SK-N-SH treated with all-trans-retinoic acid at 6 μM for 48 hours (cell line): Measurements from ENCODE around the gene MS4A3.

Experiments
- ARNTL ChIP-seq: fragments of 450-650 bp; formaldehyde crosslinking; IDR thresholded peaks from 2 replicates; pipeline ENCODE4 v1.5.0; 2020; ENCODE audit warnings: low read depth, mild to moderate bottlenecking, moderate library complexity, borderline replicate concordance
- ESRRG ChIP-seq: fragments of 250-450 bp; sonication (Bioruptor Pico); IDR thresholded peaks from 2 replicates; pipeline ENCODE4 v1.6.1; 2021; ENCODE audit warnings: mild to moderate bottlenecking
- OSR1 ChIP-seq: fragments of 250-450 bp; sonication (Bioruptor Pico); IDR thresholded peaks from 2 replicates; pipeline ENCODE4 v1.8.0; 2022; ENCODE audit warnings: moderate library complexity, mild to moderate bottlenecking, inconsistent platforms
- PPARA ChIP-seq: fragments of 250-450 bp; sonication (Bioruptor Pico); IDR thresholded peaks from 2 replicates; pipeline ENCODE4 v1.5.0; 2020; ENCODE audit warnings: mild to moderate bottlenecking, borderline replicate concordance
- RARB ChIP-seq: fragments of 250-450 bp; sonication (Bioruptor Pico); IDR thresholded peaks from 2 replicates; pipeline ENCODE4 v1.8.0; 2021; ENCODE audit warnings: mild to moderate bottlenecking, moderate library complexity
- SNAI2 ChIP-seq: fragments of 250-450 bp; sonication (Bioruptor Pico); IDR thresholded peaks from 2 replicates; pipeline ENCODE4 v1.5.0; 2020; ENCODE audit warnings: mild to moderate bottlenecking, moderate library complexity
- TCF4 ChIP-seq: fragments of 250-450 bp; sonication (Bioruptor Pico); IDR thresholded peaks from 2 replicates; pipeline ENCODE4 v1.8.0; 2021; ENCODE audit warnings: mild to moderate bottlenecking, moderate library complexity, borderline replicate concordance
- TOX ChIP-seq: fragments of 250-450 bp; sonication (Bioruptor Pico); IDR thresholded peaks from 2 replicates; pipeline ENCODE4 v1.8.0; 2021; ENCODE audit warnings: mild to moderate bottlenecking, moderate library complexity, borderline replicate concordance
- ZFP3 ChIP-seq: fragments of 250-450 bp; sonication (Bioruptor Pico); IDR thresholded peaks from 2 replicates; pipeline ENCODE4 v1.5.0; 2020; ENCODE audit warnings: mild to moderate bottlenecking, moderate library complexity
- ZFP30 ChIP-seq: fragments of 450-650 bp; formaldehyde crosslinking; IDR thresholded peaks from 2 replicates; pipeline ENCODE4 v1.5.0; 2022; ENCODE audit warnings: mild to moderate bottlenecking, moderate library complexity
- ZNF565 ChIP-seq: fragments of 450-650 bp; formaldehyde crosslinking; conservative IDR thresholded peaks from 2 replicates; pipeline ENCODE4 v1.5.0; 2020; ENCODE audit warnings: low read depth, mild to moderate bottlenecking, moderate library complexity
- TF ChIP-seq, protein P1 (sequence below): fragments of 250-450 bp; sonication (Bioruptor Pico); IDR thresholded peaks from 2 replicates; pipeline ENCODE4 v1.8.0; 2020; ENCODE audit warnings: mild to moderate bottlenecking, moderate library complexity, borderline replicate concordance
- TF ChIP-seq, protein P2 (sequence below): fragments of 250-450 bp; sonication (Bioruptor Pico); IDR thresholded peaks from 2 replicates; pipeline ENCODE4 v1.5.1; 2020; ENCODE audit warnings: low read depth, mild to moderate bottlenecking, moderate library complexity

DNA sequence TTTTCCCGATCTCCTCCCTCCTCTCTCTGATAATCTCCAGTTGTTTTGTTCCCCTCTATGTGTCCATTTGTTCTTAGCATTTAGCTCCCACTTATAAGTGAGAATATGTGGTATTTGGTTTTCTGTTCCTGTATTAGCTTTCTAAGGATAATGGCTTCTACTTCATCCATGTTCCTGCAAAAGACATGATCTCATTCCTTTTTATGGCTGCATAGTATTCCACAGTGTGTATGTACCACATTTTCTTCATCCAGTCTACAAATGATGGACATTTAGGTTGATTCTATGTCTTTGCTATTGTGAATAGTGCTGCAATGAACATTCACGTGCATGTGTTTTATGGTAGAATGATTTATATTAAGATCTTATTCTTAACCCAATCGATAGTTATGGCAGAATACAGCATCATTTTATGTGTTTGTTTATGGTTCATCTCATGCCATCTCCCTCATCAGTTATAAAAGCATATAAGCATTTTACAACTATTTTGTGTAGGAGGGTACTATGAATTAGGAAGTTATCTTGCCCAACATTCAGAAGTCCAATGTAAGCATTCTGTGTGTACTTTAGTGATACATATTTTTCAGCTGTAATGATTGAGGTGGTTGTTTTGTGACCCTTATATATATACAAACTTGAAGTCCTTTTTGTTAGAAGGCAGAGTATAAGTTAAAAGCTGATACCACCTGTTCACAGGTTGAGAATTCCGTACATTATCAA, 3.2 kb downstream of the MS4A3 start:
- TF ChIP-seq ESRRG (CRISPR knock-in tag) (no peak), TOX (CRISPR knock-in tag) (no peak), ZFP30 (CRISPR knock-in tag) (no peak), ZNF565 (CRISPR knock-in tag) (no peak), ARNTL (CRISPR knock-in tag) (no peak), RARB (CRISPR knock-in tag) (no peak), TCF4 (CRISPR knock-in tag) (no peak), OSR1 (CRISPR knock-in tag) (no peak), PPARA (no peak), SNAI2 (no peak), ZFP3 (CRISPR knock-in tag) (no peak)
- TF ChIP-seq, protein P1, sequence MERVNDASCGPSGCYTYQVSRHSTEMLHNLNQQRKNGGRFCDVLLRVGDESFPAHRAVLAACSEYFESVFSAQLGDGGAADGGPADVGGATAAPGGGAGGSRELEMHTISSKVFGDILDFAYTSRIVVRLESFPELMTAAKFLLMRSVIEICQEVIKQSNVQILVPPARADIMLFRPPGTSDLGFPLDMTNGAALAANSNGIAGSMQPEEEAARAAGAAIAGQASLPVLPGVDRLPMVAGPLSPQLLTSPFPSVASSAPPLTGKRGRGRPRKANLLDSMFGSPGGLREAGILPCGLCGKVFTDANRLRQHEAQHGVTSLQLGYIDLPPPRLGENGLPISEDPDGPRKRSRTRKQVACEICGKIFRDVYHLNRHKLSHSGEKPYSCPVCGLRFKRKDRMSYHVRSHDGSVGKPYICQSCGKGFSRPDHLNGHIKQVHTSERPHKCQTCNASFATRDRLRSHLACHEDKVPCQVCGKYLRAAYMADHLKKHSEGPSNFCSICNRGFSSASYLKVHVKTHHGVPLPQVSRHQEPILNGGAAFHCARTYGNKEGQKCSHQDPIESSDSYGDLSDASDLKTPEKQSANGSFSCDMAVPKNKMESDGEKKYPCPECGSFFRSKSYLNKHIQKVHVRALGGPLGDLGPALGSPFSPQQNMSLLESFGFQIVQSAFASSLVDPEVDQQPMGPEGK (CRISPR knock-in tag): no peak
- TF ChIP-seq, protein P2, sequence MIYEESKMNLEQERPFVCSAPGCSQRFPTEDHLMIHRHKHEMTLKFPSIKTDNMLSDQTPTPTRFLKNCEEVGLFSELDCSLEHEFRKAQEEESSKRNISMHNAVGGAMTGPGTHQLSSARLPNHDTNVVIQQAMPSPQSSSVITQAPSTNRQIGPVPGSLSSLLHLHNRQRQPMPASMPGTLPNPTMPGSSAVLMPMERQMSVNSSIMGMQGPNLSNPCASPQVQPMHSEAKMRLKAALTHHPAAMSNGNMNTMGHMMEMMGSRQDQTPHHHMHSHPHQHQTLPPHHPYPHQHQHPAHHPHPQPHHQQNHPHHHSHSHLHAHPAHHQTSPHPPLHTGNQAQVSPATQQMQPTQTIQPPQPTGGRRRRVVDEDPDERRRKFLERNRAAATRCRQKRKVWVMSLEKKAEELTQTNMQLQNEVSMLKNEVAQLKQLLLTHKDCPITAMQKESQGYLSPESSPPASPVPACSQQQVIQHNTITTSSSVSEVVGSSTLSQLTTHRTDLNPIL: no peak
